GM21360 (cell line): ENCODE data around the gene COL6A1.
"Not testable (repeated sequence)": the region's sequence is repeated elsewhere in the genome, so short reads cannot be mapped to it uniquely, and the experiment has no call there.

Experiments
- ATAC-seq: cut with Tn5 transposase; IDR thresholded peaks from one replicate; pipeline ENCODE4 v1.9.1; 2021; ENCODE audit warnings: mild to moderate bottlenecking, moderate library complexity; ENCODE audit not compliant: unreplicated experiment

COL6A1 gene

GRCh38 chr21:46004168-46004861, 22.7 kb downstream of the COL6A1 start:
- no peak for ATAC-seq

GRCh38 chr21:46005081-46005480, 23.5 kb downstream of the COL6A1 start:
- no peak for ATAC-seq

- ATAC-seq = no peak
Observed at GRCh38 chr21:46005481-46005881, 23.9 kb downstream of the COL6A1 start.

GRCh38 chr21:46005894-46006546, 24.4 kb downstream of the COL6A1 start:
- not testable (repeated sequence) for ATAC-seq

- no peak for ATAC-seq
Observed at GRCh38 chr21:46006547-46007491, 25.2 kb downstream of the COL6A1 start.

- ATAC-seq = no peak
Observed at GRCh38 chr21:46007492-46007868, 25.9 kb downstream of the COL6A1 start.

- no peak for ATAC-seq
Observed at GRCh38 chr21:46008893-46009621, 27.5 kb downstream of the COL6A1 start.

- no peak for ATAC-seq
Observed at GRCh38 chr21:46009951-46010705, 28.6 kb downstream of the COL6A1 start.

GRCh38 chr21:46011267-46011967, 29.8 kb downstream of the COL6A1 start:
- no peak for ATAC-seq

- ATAC-seq = no peak
Observed at GRCh38 chr21:46012154-46012553, 30.6 kb downstream of the COL6A1 start.

GRCh38 chr21:46014828-46015227, 33.3 kb downstream of the COL6A1 start:
- ATAC-seq = no peak

GRCh38 chr21:46017148-46017547, 35.6 kb downstream of the COL6A1 start:
- ATAC-seq = no peak

GRCh38 chr21:46017695-46018094, 36.1 kb downstream of the COL6A1 start:
- ATAC-seq = no peak

GRCh38 chr21:46018615-46019014, 37.0 kb downstream of the COL6A1 start:
- ATAC-seq = no peak

- no peak for ATAC-seq
Observed at GRCh38 chr21:46020581-46020980, 39.0 kb downstream of the COL6A1 start.

- ATAC-seq = no peak
Observed at GRCh38 chr21:46021398-46021797, 39.8 kb downstream of the COL6A1 start.

- no peak for ATAC-seq
Observed at GRCh38 chr21:46021978-46022544, 40.5 kb downstream of the COL6A1 start.

- no peak for ATAC-seq
Observed at GRCh38 chr21:46022551-46023525, 41.3 kb downstream of the COL6A1 start.
